Measurements from ENCODE around the gene NPIPB8.
"Not testable (repeated sequence)": the region's sequence is repeated elsewhere in the genome, so short reads cannot be mapped to it uniquely, and the experiment has no call there.

DNA sequence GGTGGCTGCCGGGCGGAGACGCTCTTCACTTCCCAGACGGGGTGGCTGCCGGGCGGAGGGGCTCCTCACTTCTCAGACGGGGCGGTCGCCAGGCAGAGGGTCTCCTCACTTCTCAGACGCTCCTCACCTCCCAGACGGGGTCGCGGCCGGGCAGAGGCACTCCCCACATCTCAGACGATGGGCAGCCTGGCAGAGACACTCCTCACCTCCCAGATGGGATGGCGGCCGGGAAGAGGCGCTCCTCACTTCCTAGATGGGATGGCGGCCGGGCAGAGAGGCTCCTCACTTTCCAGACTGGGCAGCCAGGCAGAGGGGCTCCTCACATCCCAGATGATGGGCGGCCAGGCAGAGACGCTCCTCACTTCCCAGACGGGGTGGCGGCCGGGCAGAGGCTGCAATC lies 28.4 kb downstream of the NPIPB8 start:
- not testable (repeated sequence) for TF ChIP-seq RAD21 (conservative IDR thresholded peaks at IDR 0.05); EP300 (conservative IDR thresholded peaks at IDR 0.05; ENCODE audit: poor library complexity, severe bottlenecking); POLR2AphosphoS5 (IDR thresholded peaks at IDR 0.05)
